ENCODE measurements around the gene NRG3. TPM values are rescaled to one million over a fixed set of nuclear protein-coding genes. Genes with fewer than 3 reads are reported as not detected.

Gene NRG3
- total RNA-seq, 4 donors from 2014 or later, result 0.20 to 1.1 (median 0.84) TPM; not detected in 1

GRCh38 chr10:82618007-82618406 is 743.0 kb downstream of the NRG3 start:
- H3K4me3 ChIP-seq, result no peak overlapping the region
- H3K27me3 ChIP-seq, result no peaks in the 10 kb centered on the region
- H3K36me3 ChIP-seq, result no peaks in the 10 kb centered on the region
- WGBS, 2 donors, result 90 to 93% methylated on average over 5 of the region's 5 CpGs
- H3K27ac ChIP-seq, result no peak overlapping the region
- TF ChIP-seq POLR2A (IDR thresholded peaks at IDR 0.05) (no peak), EP300 (IDR thresholded peaks at IDR 0.05) (no peak)
- TF ChIP-seq, protein P1, sequence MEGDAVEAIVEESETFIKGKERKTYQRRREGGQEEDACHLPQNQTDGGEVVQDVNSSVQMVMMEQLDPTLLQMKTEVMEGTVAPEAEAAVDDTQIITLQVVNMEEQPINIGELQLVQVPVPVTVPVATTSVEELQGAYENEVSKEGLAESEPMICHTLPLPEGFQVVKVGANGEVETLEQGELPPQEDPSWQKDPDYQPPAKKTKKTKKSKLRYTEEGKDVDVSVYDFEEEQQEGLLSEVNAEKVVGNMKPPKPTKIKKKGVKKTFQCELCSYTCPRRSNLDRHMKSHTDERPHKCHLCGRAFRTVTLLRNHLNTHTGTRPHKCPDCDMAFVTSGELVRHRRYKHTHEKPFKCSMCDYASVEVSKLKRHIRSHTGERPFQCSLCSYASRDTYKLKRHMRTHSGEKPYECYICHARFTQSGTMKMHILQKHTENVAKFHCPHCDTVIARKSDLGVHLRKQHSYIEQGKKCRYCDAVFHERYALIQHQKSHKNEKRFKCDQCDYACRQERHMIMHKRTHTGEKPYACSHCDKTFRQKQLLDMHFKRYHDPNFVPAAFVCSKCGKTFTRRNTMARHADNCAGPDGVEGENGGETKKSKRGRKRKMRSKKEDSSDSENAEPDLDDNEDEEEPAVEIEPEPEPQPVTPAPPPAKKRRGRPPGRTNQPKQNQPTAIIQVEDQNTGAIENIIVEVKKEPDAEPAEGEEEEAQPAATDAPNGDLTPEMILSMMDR (IDR thresholded peaks at IDR 0.05), result no peak
- H3K4me1 ChIP-seq, result no peaks in the 10 kb centered on the region
- no peak for DNase-seq (ENCODE audit: low spot score in 2 of 2)
- H3K9me3 ChIP-seq, result no peaks in the 10 kb centered on the region

DNA sequence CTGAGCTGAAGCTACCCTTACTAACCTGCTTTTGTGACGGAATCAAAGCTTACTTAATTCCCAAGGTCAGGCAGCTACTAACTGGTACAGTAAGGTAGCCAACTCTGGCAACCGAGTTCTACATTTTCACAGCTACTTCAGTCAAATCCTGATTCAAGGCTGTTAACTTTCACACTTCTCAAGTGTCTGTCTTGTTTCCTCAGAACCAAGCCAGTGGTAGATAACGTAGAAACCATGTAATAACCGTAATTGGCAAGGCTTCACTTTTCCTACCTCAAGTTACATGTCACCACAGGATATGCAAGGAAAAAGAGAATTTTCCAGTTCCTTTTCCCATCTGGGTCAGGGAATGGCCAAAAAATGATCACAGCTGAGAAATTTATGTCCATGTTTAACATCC is 746.7 kb downstream of the NRG3 start:
- DNase-seq (ENCODE audit: low spot score in 2 of 2), result no peak
- H3K4me1 ChIP-seq, result no peaks in the 10 kb centered on the region
- H3K9me3 ChIP-seq, result no peaks in the 10 kb centered on the region
- H3K27me3 ChIP-seq, result no peaks in the 10 kb centered on the region
- no peaks in the 10 kb centered on the region for H3K36me3 ChIP-seq
- H3K4me3 ChIP-seq, result no peak overlapping the region
- TF ChIP-seq, protein P1 (IDR thresholded peaks at IDR 0.05), result no peak
- no peak for TF ChIP-seq POLR2A (IDR thresholded peaks at IDR 0.05)
- TF ChIP-seq EP300 (IDR thresholded peaks at IDR 0.05), result no peak
- WGBS, 2 donors, result 85 to 90% methylated on average over 4 of the region's 4 CpGs
- H3K27ac ChIP-seq, result no peak overlapping the region

- no peak overlapping the region for H3K4me3 ChIP-seq
- no peak overlapping the region for H3K27ac ChIP-seq
- H3K27me3 ChIP-seq, result no peaks in the 10 kb centered on the region
- TF ChIP-seq POLR2A (IDR thresholded peaks at IDR 0.05) (no peak), EP300 (IDR thresholded peaks at IDR 0.05) (no peak)
- TF ChIP-seq, protein P1 (IDR thresholded peaks at IDR 0.05), result no peak
- no peaks in the 10 kb centered on the region for H3K9me3 ChIP-seq
- WGBS, 2 donors, result 79 to 88% methylated on average over 5 of the region's 5 CpGs
- no peaks in the 10 kb centered on the region for H3K4me1 ChIP-seq
- H3K36me3 ChIP-seq, result no peaks in the 10 kb centered on the region
- no peak for DNase-seq (ENCODE audit: low spot score in 2 of 2)
These were observed 747.5 kb downstream of the NRG3 start for GRCh38 chr10:82622479-82622878.

GRCh38 chr10:82625512-82626189 is 750.7 kb downstream of the NRG3 start:
- Histone ChIP-seq H3K36me3 (no peaks in the 10 kb centered on the region), H3K4me3 (no peak overlapping the region), H3K27ac (no peak overlapping the region), H3K4me1 (no peaks in the 10 kb centered on the region), H3K27me3 (no peaks in the 10 kb centered on the region), H3K9me3 (no peaks in the 10 kb centered on the region)
- TF ChIP-seq POLR2A (IDR thresholded peaks at IDR 0.05), result no peak
- TF ChIP-seq EP300 (IDR thresholded peaks at IDR 0.05), result no peak
- TF ChIP-seq, protein P1 (IDR thresholded peaks at IDR 0.05), result no peak
- DNase-seq (ENCODE audit: low spot score in 2 of 2), result no peak

- H3K4me1 ChIP-seq, result no peaks in the 10 kb centered on the region
- TF ChIP-seq, protein P1 (IDR thresholded peaks at IDR 0.05), result no peak
- no peak for TF ChIP-seq POLR2A (IDR thresholded peaks at IDR 0.05)
- H3K4me3 ChIP-seq, result no peak overlapping the region
- no peak overlapping the region for H3K27ac ChIP-seq
- no peaks in the 10 kb centered on the region for H3K27me3 ChIP-seq
- no peaks in the 10 kb centered on the region for H3K9me3 ChIP-seq
- WGBS, 2 donors, result 24 to 27% methylated on average over 3 of the region's 3 CpGs
- no peak for DNase-seq (ENCODE audit: low spot score in 2 of 2)
- no peaks in the 10 kb centered on the region for H3K36me3 ChIP-seq
These were observed 753.4 kb downstream of the NRG3 start for GRCh38 chr10:82628373-82628772.

All from tibial nerve (tissue), 4 donors.